Peyer's patch (tissue), 4 donors: ENCODE results near the gene FSTL5. TPM values are rescaled to one million over a fixed set of nuclear protein-coding genes. Genes with fewer than 3 reads are reported as not detected.

Experiments
- DNase-seq, 3 donors: peaks; one replicate each; pipeline ENCODE4 v3.0.0-alpha.2; 2017 to 2019
- H3K27ac ChIP-seq, 4 donors: fragments of 200-600 bp; sonication (generic); one replicate each; pipeline ENCODE4 v1.5.1; 2016 to 2019
- H3K27me3 ChIP-seq, 2 donors: fragments of 200-600 bp; sonication (generic); one replicate each; pipeline ENCODE4 v1.5.1; 2019
- H3K36me3 ChIP-seq, 3 donors: fragments of 200-600 bp; sonication (generic); one replicate each; pipeline ENCODE4 v1.5.1; 2016 to 2019
- H3K4me1 ChIP-seq, 4 donors: fragments of 200-600 bp; sonication (generic); one replicate each; pipeline ENCODE4 v1.5.1; 2016 to 2019
- H3K4me3 ChIP-seq, 4 donors: fragments of 200-600 bp; sonication (generic); 1 replicate in 3 of 4; 2 replicates in 1 of 4; pipeline ENCODE4 v1.5.1; 2016 to 2019; ENCODE audit warnings: mild to moderate bottlenecking in 1 of 4
- H3K9me3 ChIP-seq, 4 donors: fragments of 200-600 bp; sonication (generic); one replicate each; pipeline ENCODE4 v1.5.1; 2016 to 2019; ENCODE audit warnings: mild to moderate bottlenecking in 1 of 4
- POLR2A ChIP-seq, 2 donors: fragments of 450-650 bp; IDR thresholded peaks; one replicate each; pipeline ENCODE4 v1.5.1; 2017; ENCODE audit warnings: antibody characterized with exemption in 2 of 2, mild to moderate bottlenecking in 2 of 2, moderate library complexity in 2 of 2
- total RNA-seq, 4 donors: library from RNA; depleted of rRNA; stranded (reverse); fragments of >200 nt; gene quantifications; one replicate each; pipeline ENCODE4 v1.1.0, GENCODE V29; 2016
- TF ChIP-seq, protein P1 (sequence below), 6 experiments: fragments of 450-650 bp in 4 of 6; fragments of 200-600 bp in 2 of 6; sonication (generic) in 1 of 6; IDR thresholded peaks; one replicate each; pipeline ENCODE4 v1.5.1; 2017 to 2019; ENCODE audit warnings: antibody characterized with exemption in 6 of 6, mild to moderate bottlenecking in 3 of 6, moderate library complexity in 1 of 6

FSTL5 gene
- total RNA-seq, 4 donors from 2014 or later: 1.7 TPM; not detected in 3

DNA sequence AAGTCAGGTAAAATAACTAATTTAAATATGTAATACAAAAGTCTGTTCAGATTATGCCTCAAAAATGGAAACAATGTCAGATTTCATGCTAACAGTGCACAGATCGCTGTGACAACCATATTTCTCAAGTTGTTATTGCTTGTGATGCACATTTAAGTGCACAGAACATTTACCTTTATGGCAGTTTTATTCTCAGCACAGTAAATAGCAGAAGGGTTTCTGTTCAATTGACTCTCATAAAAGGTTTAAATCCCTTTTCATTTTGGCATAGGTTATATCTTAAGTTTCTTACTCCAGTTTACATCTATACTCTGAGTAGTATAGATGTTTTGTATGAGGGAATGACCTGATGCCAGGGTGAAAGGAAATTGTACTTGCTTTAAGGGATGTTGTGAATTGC, 247.8 kb downstream of the FSTL5 start:
- H3K27ac ChIP-seq: no peak overlapping the region
- H3K27me3 ChIP-seq: no peaks in the 10 kb centered on the region
- H3K36me3 ChIP-seq: no peaks in the 10 kb centered on the region
- no peaks in the 10 kb centered on the region for H3K9me3 ChIP-seq
- no peak for TF ChIP-seq POLR2A (IDR thresholded peaks at IDR 0.05)
- TF ChIP-seq, protein P1, sequence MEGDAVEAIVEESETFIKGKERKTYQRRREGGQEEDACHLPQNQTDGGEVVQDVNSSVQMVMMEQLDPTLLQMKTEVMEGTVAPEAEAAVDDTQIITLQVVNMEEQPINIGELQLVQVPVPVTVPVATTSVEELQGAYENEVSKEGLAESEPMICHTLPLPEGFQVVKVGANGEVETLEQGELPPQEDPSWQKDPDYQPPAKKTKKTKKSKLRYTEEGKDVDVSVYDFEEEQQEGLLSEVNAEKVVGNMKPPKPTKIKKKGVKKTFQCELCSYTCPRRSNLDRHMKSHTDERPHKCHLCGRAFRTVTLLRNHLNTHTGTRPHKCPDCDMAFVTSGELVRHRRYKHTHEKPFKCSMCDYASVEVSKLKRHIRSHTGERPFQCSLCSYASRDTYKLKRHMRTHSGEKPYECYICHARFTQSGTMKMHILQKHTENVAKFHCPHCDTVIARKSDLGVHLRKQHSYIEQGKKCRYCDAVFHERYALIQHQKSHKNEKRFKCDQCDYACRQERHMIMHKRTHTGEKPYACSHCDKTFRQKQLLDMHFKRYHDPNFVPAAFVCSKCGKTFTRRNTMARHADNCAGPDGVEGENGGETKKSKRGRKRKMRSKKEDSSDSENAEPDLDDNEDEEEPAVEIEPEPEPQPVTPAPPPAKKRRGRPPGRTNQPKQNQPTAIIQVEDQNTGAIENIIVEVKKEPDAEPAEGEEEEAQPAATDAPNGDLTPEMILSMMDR (IDR thresholded peaks at IDR 0.05): no peak
- no peak overlapping the region for H3K4me3 ChIP-seq
- H3K4me1 ChIP-seq: no peaks in the 10 kb centered on the region
- no peak for DNase-seq

DNA sequence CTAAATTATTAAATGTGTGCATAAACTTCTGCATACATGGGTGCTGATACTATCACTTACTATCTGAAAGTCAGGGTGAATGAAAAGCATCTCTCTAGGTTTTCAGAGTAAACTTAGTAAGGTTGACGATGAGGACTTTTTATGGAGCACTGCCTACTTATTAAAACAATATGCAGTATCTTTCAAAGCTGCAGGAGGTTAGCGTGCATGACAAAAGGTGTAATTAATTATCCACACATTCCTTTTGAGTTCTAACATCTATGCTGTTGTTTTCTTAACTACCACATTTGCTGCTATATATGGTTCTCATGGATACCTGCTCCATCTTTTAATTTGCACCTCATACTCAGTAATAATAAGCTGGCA, 256.2 kb downstream of the FSTL5 start:
- H3K27ac ChIP-seq: no peak overlapping the region
- no peaks in the 10 kb centered on the region for H3K4me1 ChIP-seq
- no peaks in the 10 kb centered on the region for H3K27me3 ChIP-seq
- DNase-seq: no peak
- TF ChIP-seq, protein P1 (IDR thresholded peaks at IDR 0.05): no peak
- TF ChIP-seq POLR2A (IDR thresholded peaks at IDR 0.05): no peak
- H3K9me3 ChIP-seq: no peaks in the 10 kb centered on the region
- H3K4me3 ChIP-seq: no peak overlapping the region
- H3K36me3 ChIP-seq: no peaks in the 10 kb centered on the region

DNA sequence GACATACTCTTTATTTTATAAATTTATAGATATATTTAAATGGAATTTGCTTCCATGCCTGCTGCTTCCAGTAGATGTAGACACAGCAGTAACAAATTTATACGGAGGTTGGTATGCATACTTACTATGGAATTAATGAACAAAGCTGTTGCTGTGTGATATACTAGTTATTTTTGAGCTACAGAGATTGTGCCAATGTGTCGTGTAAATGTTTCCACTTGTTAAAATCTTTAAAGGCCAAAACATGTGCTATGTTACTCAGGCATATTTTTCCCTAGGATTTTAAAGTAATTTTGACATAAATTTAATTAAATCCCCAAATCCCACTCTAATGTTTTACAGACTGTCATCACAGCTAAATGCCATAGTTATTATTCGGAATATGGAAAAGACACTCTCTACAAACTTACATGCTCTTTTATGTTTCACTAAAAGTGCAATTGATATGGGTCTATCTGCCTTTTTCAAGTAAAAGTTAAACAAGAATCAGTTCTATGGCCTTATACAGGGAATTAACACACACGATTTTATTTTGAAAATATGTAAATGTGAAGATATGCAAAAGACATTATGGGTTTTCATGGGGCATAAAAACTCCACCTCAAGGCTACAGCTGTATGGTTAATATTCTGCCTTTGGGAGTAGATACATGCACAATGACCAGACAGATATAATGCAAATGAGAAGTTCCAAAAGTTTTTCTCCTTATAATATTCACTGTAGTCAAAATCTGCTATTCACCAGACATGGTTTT, 256.8 kb downstream of the FSTL5 start:
- Histone ChIP-seq H3K36me3 (no peaks in the 10 kb centered on the region), H3K9me3 (no peaks in the 10 kb centered on the region), H3K27ac (no peak overlapping the region), H3K27me3 (no peaks in the 10 kb centered on the region), H3K4me3 (no peak overlapping the region), H3K4me1 (no peaks in the 10 kb centered on the region)
- DNase-seq: no peak
- TF ChIP-seq POLR2A (IDR thresholded peaks at IDR 0.05): no peak
- TF ChIP-seq, protein P1 (IDR thresholded peaks at IDR 0.05): no peak

DNA sequence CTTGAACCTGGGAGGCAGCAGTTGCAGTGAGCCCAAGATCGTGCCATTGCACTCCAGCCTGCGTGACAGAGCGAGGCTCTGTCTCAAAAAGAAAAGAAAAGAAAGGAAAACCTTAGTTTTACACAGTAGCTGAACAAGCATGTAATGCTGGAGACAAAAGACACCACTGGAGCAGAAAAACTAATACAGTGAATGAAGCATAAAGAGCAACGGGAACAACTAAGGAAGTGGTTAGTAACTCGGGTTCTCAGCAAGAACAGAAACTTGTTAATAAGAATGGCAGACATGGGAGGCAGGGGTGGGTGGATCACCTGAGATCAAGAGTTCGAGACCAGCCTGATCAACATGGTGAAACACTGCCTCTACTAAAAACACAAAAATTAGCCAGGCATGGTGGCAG, 263.7 kb downstream of the FSTL5 start:
- no peaks in the 10 kb centered on the region for H3K27me3 ChIP-seq
- no peak overlapping the region for H3K27ac ChIP-seq
- no peak overlapping the region for H3K4me3 ChIP-seq
- H3K9me3 ChIP-seq: no peaks in the 10 kb centered on the region
- H3K36me3 ChIP-seq: no peaks in the 10 kb centered on the region
- DNase-seq: no peak
- H3K4me1 ChIP-seq: no peaks in the 10 kb centered on the region
- no peak for TF ChIP-seq POLR2A (IDR thresholded peaks at IDR 0.05)
- TF ChIP-seq, protein P1 (IDR thresholded peaks at IDR 0.05): no peak

DNA sequence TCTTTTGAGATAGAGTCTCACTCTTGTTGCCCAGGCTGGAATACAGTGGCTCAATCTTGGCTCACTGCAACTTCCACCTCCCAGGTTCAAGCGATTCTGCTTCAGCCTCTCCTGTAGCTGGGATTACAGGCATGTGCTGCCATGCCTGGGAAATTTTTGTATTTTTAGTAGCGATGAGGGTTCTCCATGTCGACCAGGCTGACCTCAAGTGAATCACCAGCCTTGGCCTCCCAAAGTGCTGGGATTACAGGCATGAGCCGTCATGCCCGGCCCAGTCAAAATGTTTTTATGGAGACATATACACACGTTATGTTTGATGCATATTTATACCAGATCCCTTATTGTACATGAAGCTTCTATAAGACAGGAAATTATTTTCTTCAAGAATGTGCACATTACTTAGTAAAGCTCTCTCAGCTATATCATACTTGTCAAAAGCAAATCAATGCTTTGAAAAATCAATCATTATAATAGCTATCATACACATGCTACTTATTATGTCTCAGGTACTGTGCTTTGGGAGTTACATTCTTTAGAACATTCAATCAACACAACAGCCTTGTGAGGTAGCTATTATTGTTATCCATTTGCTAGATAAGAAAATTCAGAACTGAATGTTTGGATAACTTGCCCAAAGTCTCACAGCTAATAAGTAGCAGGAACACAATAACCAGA, 269.2 kb downstream of the FSTL5 start:
- no peak for DNase-seq

More for the DNA sequence above, 269.2 kb downstream of the FSTL5 start:
- no peak overlapping the region for H3K4me3 ChIP-seq
- H3K27me3 ChIP-seq: no peaks in the 10 kb centered on the region
- no peak overlapping the region for H3K27ac ChIP-seq
- no peak for TF ChIP-seq POLR2A (IDR thresholded peaks at IDR 0.05)
- TF ChIP-seq, protein P1 (IDR thresholded peaks at IDR 0.05): no peak
- no peaks in the 10 kb centered on the region for H3K9me3 ChIP-seq
- no peaks in the 10 kb centered on the region for H3K36me3 ChIP-seq
- H3K4me1 ChIP-seq: no peaks in the 10 kb centered on the region
